ENCODE data around the gene EZH2. TPM values are rescaled to one million over a fixed set of nuclear protein-coding genes. Genes with fewer than 3 reads are reported as not detected.

The EZH2 gene
- total RNA-seq, 1 donor from 2014 or later: 6.6 TPM

- Histone ChIP-seq H3K4me3 (ENCODE audit: low read depth, low read length) (no peak overlapping the region), H3K27me3 (ENCODE audit: control insufficient read depth, insufficient read depth, low read length) (no peaks in the 10 kb centered on the region), H3K36me3 (ENCODE audit: control insufficient read depth, insufficient read depth, low read length) (peaks cover 4% of the 10 kb centered on the region)
- TF ChIP-seq CTCF (IDR thresholded peaks at IDR 0.05; ENCODE audit: insufficient read depth, low read length, severe bottlenecking): no peak
- no peak for FAIRE-seq
- peak; percentile 32 for DNase-seq (ENCODE audit: low read depth)
Observed at GRCh38 chr7:148819697-148820360, 64.3 kb downstream of the EZH2 start.

- FAIRE-seq (no peak), DNase-seq (ENCODE audit: low read depth) (peak; percentile 10)
- no peak overlapping the region for H3K4me3 ChIP-seq (ENCODE audit: low read depth, low read length)
- H3K36me3 ChIP-seq (ENCODE audit: control insufficient read depth, insufficient read depth, low read length): peaks cover 9% of the 10 kb centered on the region
- no peak for TF ChIP-seq CTCF (IDR thresholded peaks at IDR 0.05; ENCODE audit: insufficient read depth, low read length, severe bottlenecking)
- no peaks in the 10 kb centered on the region for H3K27me3 ChIP-seq (ENCODE audit: control insufficient read depth, insufficient read depth, low read length)
Observed at GRCh38 chr7:148815612-148816011, 68.5 kb downstream of the EZH2 start.

DNA sequence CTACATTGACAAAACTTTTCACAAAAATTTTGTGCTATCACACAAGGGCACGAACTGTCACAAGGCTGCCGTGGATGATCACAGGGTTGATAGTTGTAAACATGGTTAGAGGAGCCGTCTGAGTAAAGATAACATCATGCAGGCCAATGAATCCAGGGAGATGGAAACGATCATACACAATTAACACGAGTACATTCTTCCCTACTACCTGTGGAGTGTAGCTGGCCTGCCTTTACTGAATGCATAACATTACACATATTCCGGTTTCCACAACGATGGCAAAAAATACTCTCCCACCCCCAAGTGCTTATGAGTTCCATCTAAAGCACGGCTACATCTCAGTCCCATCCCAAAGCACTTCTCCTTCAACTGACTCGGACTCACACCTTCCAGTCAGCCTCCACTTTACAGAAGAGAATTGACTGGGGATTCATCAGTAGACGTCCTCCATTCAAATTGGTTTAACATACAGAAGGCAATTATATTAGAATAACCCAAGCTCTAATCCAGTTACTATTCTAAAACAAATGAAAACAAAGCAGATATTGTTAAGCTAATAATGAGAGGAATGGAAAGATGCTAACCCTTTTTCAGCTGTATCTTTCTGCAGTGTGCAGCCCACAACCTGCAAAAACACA, 69.0 kb downstream of the EZH2 start:
- Histone ChIP-seq H3K36me3 (ENCODE audit: control insufficient read depth, insufficient read depth, low read length) (peaks cover 9% of the 10 kb centered on the region), H3K4me3 (ENCODE audit: low read depth, low read length) (no peak overlapping the region), H3K27me3 (ENCODE audit: control insufficient read depth, insufficient read depth, low read length) (no peaks in the 10 kb centered on the region)
- no peak for TF ChIP-seq CTCF (IDR thresholded peaks at IDR 0.05; ENCODE audit: insufficient read depth, low read length, severe bottlenecking)
- no peak for FAIRE-seq
- DNase-seq (ENCODE audit: low read depth): no peak

- H3K4me3 ChIP-seq (ENCODE audit: low read depth, low read length): no peak overlapping the region
- TF ChIP-seq CTCF (IDR thresholded peaks at IDR 0.05; ENCODE audit: insufficient read depth, low read length, severe bottlenecking): no peak
- FAIRE-seq (no peak), DNase-seq (ENCODE audit: low read depth) (no peak)
- peaks cover 7% of the 10 kb centered on the region for H3K36me3 ChIP-seq (ENCODE audit: control insufficient read depth, insufficient read depth, low read length)
- no peaks in the 10 kb centered on the region for H3K27me3 ChIP-seq (ENCODE audit: control insufficient read depth, insufficient read depth, low read length)
Observed at GRCh38 chr7:148813890-148814289, 70.2 kb downstream of the EZH2 start.

- no peak for FAIRE-seq
- DNase-seq (ENCODE audit: low read depth): no peak
- Histone ChIP-seq H3K4me3 (ENCODE audit: low read depth, low read length) (no peak overlapping the region), H3K36me3 (ENCODE audit: control insufficient read depth, insufficient read depth, low read length) (peaks cover 12% of the 10 kb centered on the region), H3K27me3 (ENCODE audit: control insufficient read depth, insufficient read depth, low read length) (no peaks in the 10 kb centered on the region)
- TF ChIP-seq CTCF (IDR thresholded peaks at IDR 0.05; ENCODE audit: insufficient read depth, low read length, severe bottlenecking): no peak
Observed at GRCh38 chr7:148811892-148812291, 72.2 kb downstream of the EZH2 start.
